Measurements from ENCODE around the gene STPG2. TPM values are rescaled to one million over a fixed set of nuclear protein-coding genes. Genes with fewer than 3 reads are reported as not detected.

Gene STPG2
- total RNA-seq, 2 donors from 2014 or later = 0.19 to 0.21 TPM

- H3K4me1 Mint-ChIP-seq = no peaks in the 10 kb centered on the region
- no peaks in the 10 kb centered on the region for H3K27me3 Mint-ChIP-seq
- no peak overlapping the region for H3K4me3 Mint-ChIP-seq
- no peaks in the 10 kb centered on the region for H3K9me3 Mint-ChIP-seq
- ATAC-seq (replicated peaks) = no peak
- H3K27ac Mint-ChIP-seq = no peak overlapping the region
- H3K36me3 Mint-ChIP-seq (ENCODE audit: low read depth) = no peaks in the 10 kb centered on the region
Observed at GRCh38 chr4:97867557-97868091, 275.7 kb downstream of the STPG2 start.

GRCh38 chr4:97866821-97867556 is 276.3 kb downstream of the STPG2 start:
- no peaks in the 10 kb centered on the region for H3K36me3 Mint-ChIP-seq (ENCODE audit: low read depth)
- no peaks in the 10 kb centered on the region for H3K4me1 Mint-ChIP-seq
- no peaks in the 10 kb centered on the region for H3K27me3 Mint-ChIP-seq
- no peak for ATAC-seq (replicated peaks)
- no peak overlapping the region for H3K27ac Mint-ChIP-seq
- H3K4me3 Mint-ChIP-seq = no peak overlapping the region
- no peaks in the 10 kb centered on the region for H3K9me3 Mint-ChIP-seq

GRCh38 chr4:97851115-97851514 is 292.2 kb downstream of the STPG2 start:
- Mint-ChIP-seq H3K9me3 (peaks cover 10% of the 10 kb centered on the region), H3K4me1 (no peaks in the 10 kb centered on the region), H3K27me3 (no peaks in the 10 kb centered on the region), H3K4me3 (no peak overlapping the region), H3K27ac (no peak overlapping the region), H3K36me3 (ENCODE audit: low read depth) (no peaks in the 10 kb centered on the region)
- ATAC-seq (replicated peaks) = no peak

- Mint-ChIP-seq H3K27ac (no peak overlapping the region), H3K27me3 (no peaks in the 10 kb centered on the region), H3K4me3 (no peak overlapping the region), H3K4me1 (no peaks in the 10 kb centered on the region), H3K9me3 (peaks cover 8% of the 10 kb centered on the region), H3K36me3 (ENCODE audit: low read depth) (no peaks in the 10 kb centered on the region)
- no peak for ATAC-seq (replicated peaks)
Observed at GRCh38 chr4:97845758-97846157, 297.5 kb downstream of the STPG2 start.

- Mint-ChIP-seq H3K4me3 (no peak overlapping the region), H3K4me1 (no peaks in the 10 kb centered on the region), H3K27me3 (no peaks in the 10 kb centered on the region), H3K9me3 (peaks cover 3% of the 10 kb centered on the region), H3K27ac (no peak overlapping the region), H3K36me3 (ENCODE audit: low read depth) (no peaks in the 10 kb centered on the region)
- no peak for ATAC-seq (replicated peaks)
Observed at GRCh38 chr4:97841512-97841911, 301.8 kb downstream of the STPG2 start.

- Mint-ChIP-seq H3K4me1 (no peaks in the 10 kb centered on the region), H3K27me3 (no peaks in the 10 kb centered on the region), H3K36me3 (ENCODE audit: low read depth) (no peaks in the 10 kb centered on the region), H3K9me3 (no peaks in the 10 kb centered on the region), H3K4me3 (no peak overlapping the region), H3K27ac (no peak overlapping the region)
- no peak for ATAC-seq (replicated peaks)
Observed at GRCh38 chr4:97836662-97837061, 306.6 kb downstream of the STPG2 start.

- H3K27me3 Mint-ChIP-seq = no peaks in the 10 kb centered on the region
- no peak overlapping the region for H3K4me3 Mint-ChIP-seq
- peaks cover 10% of the 10 kb centered on the region for H3K9me3 Mint-ChIP-seq
- H3K4me1 Mint-ChIP-seq = no peaks in the 10 kb centered on the region
- no peaks in the 10 kb centered on the region for H3K36me3 Mint-ChIP-seq (ENCODE audit: low read depth)
- ATAC-seq (replicated peaks) = no peak
- H3K27ac Mint-ChIP-seq = no peak overlapping the region
Observed at GRCh38 chr4:97828646-97829045, 314.6 kb downstream of the STPG2 start.

- no peaks in the 10 kb centered on the region for H3K9me3 Mint-ChIP-seq
- H3K4me3 Mint-ChIP-seq = no peak overlapping the region
- ATAC-seq (replicated peaks) = no peak
- H3K27me3 Mint-ChIP-seq = no peaks in the 10 kb centered on the region
- H3K36me3 Mint-ChIP-seq (ENCODE audit: low read depth) = no peaks in the 10 kb centered on the region
- H3K4me1 Mint-ChIP-seq = no peaks in the 10 kb centered on the region
- H3K27ac Mint-ChIP-seq = no peak overlapping the region
Observed at GRCh38 chr4:97819294-97819693, 324.0 kb downstream of the STPG2 start.

GRCh38 chr4:97812768-97813167 is 330.5 kb downstream of the STPG2 start:
- H3K27ac Mint-ChIP-seq = no peak overlapping the region
- H3K27me3 Mint-ChIP-seq = no peaks in the 10 kb centered on the region
- no peak for ATAC-seq (replicated peaks)
- no peaks in the 10 kb centered on the region for H3K4me1 Mint-ChIP-seq
- no peaks in the 10 kb centered on the region for H3K9me3 Mint-ChIP-seq
- no peaks in the 10 kb centered on the region for H3K36me3 Mint-ChIP-seq (ENCODE audit: low read depth)
- no peak overlapping the region for H3K4me3 Mint-ChIP-seq

GRCh38 chr4:97786306-97786920 is 356.9 kb downstream of the STPG2 start:
- H3K4me3 Mint-ChIP-seq = no peak overlapping the region
- peaks cover 5% of the 10 kb centered on the region for H3K9me3 Mint-ChIP-seq
- ATAC-seq (replicated peaks) = no peak
- H3K36me3 Mint-ChIP-seq (ENCODE audit: low read depth) = no peaks in the 10 kb centered on the region
- no peak overlapping the region for H3K27ac Mint-ChIP-seq
- no peaks in the 10 kb centered on the region for H3K4me1 Mint-ChIP-seq
- H3K27me3 Mint-ChIP-seq = no peaks in the 10 kb centered on the region

- H3K4me1 Mint-ChIP-seq = no peaks in the 10 kb centered on the region
- H3K27ac Mint-ChIP-seq = no peak overlapping the region
- H3K9me3 Mint-ChIP-seq = peaks cover 4% of the 10 kb centered on the region
- ATAC-seq (replicated peaks) = no peak
- no peaks in the 10 kb centered on the region for H3K27me3 Mint-ChIP-seq
- no peaks in the 10 kb centered on the region for H3K36me3 Mint-ChIP-seq (ENCODE audit: low read depth)
- no peak overlapping the region for H3K4me3 Mint-ChIP-seq
Observed at GRCh38 chr4:97778174-97778573, 365.1 kb downstream of the STPG2 start.

GRCh38 chr4:97774347-97774989 is 368.8 kb downstream of the STPG2 start:
- Mint-ChIP-seq H3K4me1 (no peaks in the 10 kb centered on the region), H3K27me3 (no peaks in the 10 kb centered on the region), H3K27ac (no peak overlapping the region)

GRCh38 chr4:97770222-97770621 is 373.1 kb downstream of the STPG2 start:
- H3K4me3 Mint-ChIP-seq = no peak overlapping the region
- no peaks in the 10 kb centered on the region for H3K27me3 Mint-ChIP-seq
- no peak for ATAC-seq (replicated peaks)
- no peak overlapping the region for H3K27ac Mint-ChIP-seq
- H3K9me3 Mint-ChIP-seq = no peaks in the 10 kb centered on the region
- H3K4me1 Mint-ChIP-seq = no peaks in the 10 kb centered on the region
- H3K36me3 Mint-ChIP-seq (ENCODE audit: low read depth) = no peaks in the 10 kb centered on the region

More at GRCh38 chr4:97774347-97774989, 368.8 kb downstream of the STPG2 start:
- no peaks in the 10 kb centered on the region for H3K36me3 Mint-ChIP-seq (ENCODE audit: low read depth)
- H3K9me3 Mint-ChIP-seq = peaks cover 4% of the 10 kb centered on the region
- H3K4me3 Mint-ChIP-seq = no peak overlapping the region
- no peak for ATAC-seq (replicated peaks)

GRCh38 chr4:97762115-97762512 is 381.2 kb downstream of the STPG2 start:
- Mint-ChIP-seq H3K4me3 (no peak overlapping the region), H3K36me3 (ENCODE audit: low read depth) (no peaks in the 10 kb centered on the region), H3K4me1 (no peaks in the 10 kb centered on the region), H3K27ac (no peak overlapping the region), H3K9me3 (no peaks in the 10 kb centered on the region), H3K27me3 (no peaks in the 10 kb centered on the region)
- no peak for ATAC-seq (replicated peaks)
